ENCODE results near the gene PLPPR2.
"Not testable (repeated sequence)": the region's sequence is repeated elsewhere in the genome, so short reads cannot be mapped to it uniquely, and the experiment has no call there.

Gene PLPPR2

DNA sequence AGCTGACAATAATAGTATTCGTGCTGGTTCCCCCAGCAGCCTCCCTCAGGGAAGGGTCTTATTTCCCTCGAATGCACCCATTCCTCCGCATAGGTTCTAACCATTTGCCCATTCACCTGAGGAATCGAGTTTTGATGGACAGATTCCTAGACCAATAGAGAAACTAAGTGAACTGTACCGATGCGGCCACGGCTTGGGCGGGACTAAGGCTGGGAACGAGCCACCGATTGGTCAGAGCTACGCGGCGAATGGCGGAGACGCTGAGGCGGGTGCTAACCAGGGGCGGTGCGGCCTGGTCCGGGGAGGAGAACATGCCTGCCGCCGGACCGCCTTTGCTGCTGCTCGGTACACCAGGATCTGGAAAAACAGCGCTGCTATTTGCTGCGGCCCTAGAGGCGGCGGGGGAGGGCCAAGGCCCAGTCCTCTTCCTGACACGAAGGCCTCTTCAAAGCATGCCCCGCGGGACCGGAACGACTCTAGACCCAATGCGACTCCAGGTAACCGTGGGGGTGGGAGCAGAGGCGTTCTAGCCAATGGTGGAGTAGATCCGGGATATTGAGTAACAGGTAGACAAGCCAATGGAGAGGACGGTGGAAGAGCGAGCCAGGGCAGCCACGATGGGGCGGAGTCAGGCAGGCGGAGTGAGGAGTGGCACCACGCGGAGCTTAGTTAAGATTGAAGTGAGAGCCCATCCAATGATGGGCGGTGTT is 19.4 kb downstream of the PLPPR2 start, which contains the start of gene SWSAP1:
Gene SWSAP1, plus strand, starts transcription at position 234 of the 710 bp plus-strand sequence. Its CDS starts 15 bp downstream, at position 249.
- DNase-seq: peak; percentile 98

- no peak for DNase-seq
Observed at GRCh38 chr19:11375143-11375948, 20.1 kb downstream of the PLPPR2 start.

GRCh38 chr19:11377237-11377636 is 22.0 kb downstream of the PLPPR2 start:
- no peak for DNase-seq

- no peak for DNase-seq
Observed at GRCh38 chr19:11377756-11378155, 22.5 kb downstream of the PLPPR2 start.

DNA sequence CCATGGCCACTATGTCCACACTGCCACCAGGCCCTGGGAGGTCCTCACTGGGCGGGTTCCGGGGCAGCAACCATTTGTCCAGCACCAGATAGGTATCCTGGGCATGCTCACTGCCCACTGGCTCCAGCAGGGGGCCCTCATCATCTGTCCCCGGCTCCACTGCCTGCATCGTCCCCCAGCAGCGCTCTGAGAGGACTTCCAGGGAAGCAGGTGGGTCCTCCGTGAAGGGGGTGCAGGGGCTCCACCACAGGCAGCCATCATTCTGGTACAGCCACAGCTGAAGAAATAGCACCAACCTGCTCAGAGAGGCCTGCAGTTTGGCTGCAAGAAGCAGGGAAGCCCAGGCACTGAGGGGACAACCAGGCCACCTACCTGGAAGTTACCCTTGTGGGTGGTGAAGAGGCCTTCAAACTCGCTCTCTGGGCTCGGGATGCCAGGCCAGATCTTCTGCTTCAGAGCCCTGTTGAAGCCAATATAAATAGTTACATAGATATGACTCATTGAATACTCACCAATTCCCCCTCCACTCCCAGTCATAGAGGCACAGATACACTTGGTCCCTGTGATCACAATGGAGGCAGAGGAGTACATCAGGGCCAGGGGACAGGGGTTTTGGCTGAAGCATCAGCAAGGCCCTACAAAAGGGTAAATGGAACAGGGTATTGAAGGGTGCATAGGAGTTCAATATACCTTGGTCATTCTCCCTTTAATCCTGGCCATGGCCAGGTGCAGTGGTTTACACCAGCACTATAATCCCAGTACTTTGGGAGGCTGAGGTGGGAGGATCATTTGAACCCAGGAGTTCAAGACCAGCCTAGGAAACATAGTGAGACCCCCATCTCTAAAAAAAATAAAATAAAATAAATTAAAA is 23.3 kb downstream of the PLPPR2 start:
- DNase-seq: no peak

GRCh38 chr19:11379269-11379845 is 24.1 kb downstream of the PLPPR2 start:
- not testable (repeated sequence) for DNase-seq

GRCh38 chr19:11379857-11380350 is 24.7 kb downstream of the PLPPR2 start:
- no peak for DNase-seq

DNA sequence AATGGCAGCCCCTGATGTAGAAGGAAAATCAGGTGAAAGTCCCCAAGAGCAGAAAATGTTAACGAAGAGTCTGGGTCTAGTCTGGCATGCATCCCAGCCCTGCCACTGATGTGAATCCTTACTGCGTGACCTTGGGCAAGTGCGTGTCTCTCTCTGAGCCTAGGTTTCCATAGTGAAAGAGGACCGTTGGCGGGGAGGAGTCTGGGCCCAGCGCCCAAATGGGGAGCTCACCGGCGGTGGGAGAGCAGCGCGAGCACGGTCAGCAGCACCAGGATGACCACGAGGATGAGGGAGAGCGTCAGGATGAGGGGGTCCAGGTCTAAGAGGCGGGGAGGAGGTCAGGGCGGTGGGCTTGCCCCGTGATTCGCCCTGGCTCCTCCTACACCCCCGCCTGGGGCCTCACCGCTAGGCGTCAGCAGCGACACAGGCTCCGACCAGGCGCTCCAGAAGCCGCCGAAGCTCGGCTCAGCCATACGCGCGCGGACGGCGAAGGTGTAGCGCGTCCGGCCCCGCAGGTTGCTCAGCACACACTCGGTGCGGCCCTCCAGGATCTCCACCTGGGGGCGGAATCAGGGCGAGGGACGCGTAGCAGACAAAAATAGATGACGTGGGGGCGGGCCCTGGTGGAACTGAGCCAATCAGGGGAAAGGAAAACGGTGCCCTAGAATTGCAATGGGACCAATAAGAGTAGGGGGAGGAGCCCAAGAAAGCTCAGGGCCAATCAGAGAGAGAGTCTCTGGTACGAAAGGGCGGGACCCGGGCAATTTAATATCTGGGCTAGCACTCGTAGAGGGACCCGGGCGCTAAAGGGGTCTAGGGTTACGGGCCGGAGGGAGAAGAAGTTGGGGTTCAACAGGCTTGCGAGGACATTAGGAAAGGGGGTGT is 25.7 kb downstream of the PLPPR2 start:
- DNase-seq: peak; percentile 96

GRCh38 chr19:11382898-11383705 is 27.9 kb downstream of the PLPPR2 start:
- no peak for DNase-seq

- DNase-seq: no peak
Observed at GRCh38 chr19:11383706-11384048, 28.4 kb downstream of the PLPPR2 start.

DNA sequence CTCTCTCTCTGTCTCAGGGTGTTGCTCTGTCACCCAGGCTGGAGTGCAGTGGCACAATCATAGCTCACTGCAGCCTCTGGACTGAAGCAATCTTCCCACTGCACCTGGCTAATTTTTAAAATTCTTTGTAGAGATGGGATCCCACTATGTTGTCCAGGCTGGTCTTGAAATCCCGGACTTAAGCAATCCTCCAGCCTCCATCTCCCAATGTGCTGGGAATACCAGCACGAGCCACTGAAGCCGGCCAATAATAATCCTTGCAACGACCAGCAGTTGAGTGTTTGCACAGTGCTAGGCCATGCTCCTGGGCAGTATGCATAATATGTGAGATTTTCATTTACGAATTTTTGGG is 29.5 kb downstream of the PLPPR2 start:
- no peak for DNase-seq

DNA sequence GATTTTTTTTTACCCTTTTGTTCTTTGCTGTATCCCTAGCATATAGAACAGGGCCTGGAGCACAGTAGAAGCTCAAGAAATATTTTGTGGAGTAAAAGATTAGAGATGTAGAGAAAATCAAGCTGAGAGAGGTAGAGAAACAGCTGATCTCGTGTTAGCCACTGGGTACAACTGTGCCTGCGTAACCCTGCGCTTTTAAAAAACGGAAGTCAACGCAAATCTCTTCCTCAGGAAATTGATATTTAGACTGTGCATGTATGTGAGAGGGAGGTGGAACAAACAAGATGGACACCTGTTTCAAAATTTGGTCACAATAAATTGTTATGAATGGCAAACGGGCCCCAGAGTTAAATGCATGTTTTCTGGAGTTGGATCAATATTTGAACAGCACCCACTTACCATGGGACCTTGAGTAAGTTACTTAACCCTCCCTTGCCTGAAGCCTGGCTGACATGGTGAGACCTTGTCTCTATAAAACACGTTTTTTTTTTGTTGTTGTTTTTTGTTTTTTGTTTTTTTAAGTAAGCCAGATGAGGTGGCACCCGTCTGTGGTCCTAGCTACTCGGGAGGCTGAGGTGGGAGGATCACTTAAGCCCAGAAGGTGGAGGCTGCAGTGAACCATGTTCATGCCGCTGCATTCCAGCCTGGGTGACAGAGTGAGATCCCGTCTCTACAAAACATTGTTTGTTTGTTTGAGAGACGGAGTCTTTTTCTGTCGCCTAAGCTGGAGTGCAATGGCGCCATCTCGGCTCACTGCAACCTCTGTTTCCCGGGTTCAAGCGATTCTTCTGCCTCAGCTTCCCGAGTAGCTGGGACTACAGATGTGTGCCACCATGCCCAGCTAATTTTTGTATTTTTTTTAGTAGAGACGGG is 32.2 kb downstream of the PLPPR2 start:
- no peak for DNase-seq

GRCh38 chr19:11390359-11390758 is 35.1 kb downstream of the PLPPR2 start:
- no peak for DNase-seq

DNA sequence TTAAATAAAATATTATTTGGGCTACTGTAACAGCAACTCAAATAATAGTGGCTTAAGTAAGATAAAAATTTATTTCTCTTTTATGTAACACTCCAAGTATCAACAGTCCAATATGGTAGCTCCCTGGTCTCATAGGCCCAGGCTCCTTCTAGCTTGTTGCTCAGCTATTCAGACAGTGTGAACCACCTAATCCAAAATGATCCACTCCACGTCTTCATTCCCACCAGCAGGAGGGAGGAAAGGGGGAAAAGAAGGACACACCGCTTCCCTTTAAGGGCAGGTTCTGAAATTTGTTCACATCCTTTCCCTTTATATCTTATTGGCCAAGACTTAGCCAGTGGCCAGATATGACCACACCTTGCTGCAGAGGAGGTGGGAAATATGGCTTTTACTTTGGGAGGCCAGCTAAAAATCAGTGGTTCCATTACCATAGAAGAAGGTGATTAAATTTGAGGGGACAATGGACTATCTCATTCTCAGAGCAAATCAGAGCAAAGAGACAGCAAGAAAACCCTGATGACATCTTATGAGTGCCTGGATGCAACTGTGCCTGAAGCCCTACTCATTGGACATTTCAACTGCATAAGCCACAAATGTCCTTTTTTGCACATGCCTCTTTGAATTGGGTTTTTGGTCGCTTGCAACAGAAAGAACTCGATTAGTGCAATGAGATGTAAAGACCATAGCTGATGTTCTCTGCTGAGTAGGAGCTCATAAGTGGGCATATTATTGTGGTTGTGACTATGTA is 35.9 kb downstream of the PLPPR2 start:
- DNase-seq: no peak

DNA sequence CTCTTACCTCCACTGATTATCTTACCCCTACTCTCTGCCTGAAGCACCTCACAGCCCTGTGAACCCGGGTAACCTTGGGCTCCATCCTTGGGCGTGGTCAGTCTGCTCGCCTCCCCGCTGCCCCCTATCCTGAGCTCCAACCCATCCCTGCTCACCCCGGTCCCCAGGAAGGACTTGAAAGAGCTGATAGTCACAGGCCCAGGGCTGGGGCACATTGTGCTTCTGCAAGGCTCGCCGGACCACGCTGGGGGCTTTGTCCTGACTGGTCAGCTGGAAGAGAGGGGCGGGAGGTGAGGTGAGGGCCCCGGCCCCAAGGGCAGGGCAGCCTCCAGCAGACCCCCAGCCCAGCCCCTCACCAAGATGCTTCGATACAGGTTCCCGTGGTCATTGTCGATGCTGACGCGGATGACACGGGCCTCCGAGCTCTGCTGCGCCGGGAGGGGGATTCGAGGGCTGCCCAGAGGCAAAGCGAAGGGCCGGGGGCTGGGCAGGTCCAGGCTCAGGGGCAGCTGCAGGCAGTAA is 41.9 kb downstream of the PLPPR2 start:
- DNase-seq: no peak

GRCh38 chr19:11399667-11400066 is 44.4 kb downstream of the PLPPR2 start:
- DNase-seq: no peak

- no peak for DNase-seq
Observed at GRCh38 chr19:11400798-11401197, 45.6 kb downstream of the PLPPR2 start.

DNA sequence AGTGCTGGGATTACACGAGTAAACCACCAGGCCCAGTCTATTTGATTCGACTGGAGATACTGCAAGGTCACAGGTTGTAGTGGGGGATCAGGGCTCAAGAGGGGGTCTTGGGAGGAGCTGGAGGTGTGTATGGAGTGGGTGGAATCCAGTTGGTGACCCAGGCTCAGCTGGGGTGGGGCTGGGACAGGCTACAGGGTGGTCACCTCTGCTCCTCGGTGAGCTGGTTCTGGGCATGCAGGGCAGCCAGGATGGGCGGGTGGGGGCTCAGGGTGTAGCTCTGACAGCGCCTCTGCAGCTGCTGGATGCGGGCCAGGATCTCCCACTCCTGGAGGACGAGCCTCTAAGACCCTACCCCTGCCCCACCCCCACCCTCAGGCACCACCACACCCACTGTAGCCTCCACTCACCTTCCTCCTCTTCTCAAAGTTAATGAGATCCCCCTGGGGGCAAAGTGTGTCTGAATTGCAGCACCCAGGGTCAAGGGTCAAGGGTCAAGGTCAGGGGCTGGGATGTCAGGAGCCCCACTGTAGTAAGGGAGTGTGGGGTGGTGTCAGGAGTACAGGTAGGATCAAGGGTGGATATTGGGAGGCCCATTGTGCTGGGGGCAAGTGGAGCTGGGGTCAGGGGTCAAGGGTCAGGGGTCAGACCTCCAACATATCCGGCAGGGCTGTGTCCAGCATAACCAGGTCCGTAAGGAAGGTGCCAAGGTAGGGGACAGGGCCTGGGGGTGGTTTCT is 46.7 kb downstream of the PLPPR2 start:
- no peak for DNase-seq

Data from right forelimb (tissue), 1 donor.